Caco-2 (cell line): Measurements from ENCODE around the gene FGF2. TPM values are rescaled to one million over a fixed set of nuclear protein-coding genes. Genes with fewer than 3 reads are reported as not detected.

Experiments
- BruUV-seq: library from RNA; stranded (reverse); fragments of 400-500 nt; replicated peaks from 2 replicates; lab custom pipeline; 2021; lab: Mats Ljungman, UMichigan
- CTCF ChIA-PET: fragments of 300-600 bp; sonication (Branson Sonifier 250); formaldehyde crosslinking; loops from one replicate; lab custom pipeline; 2022; ENCODE audit warnings: antibody characterized with exemption; lab: Charles Lee
- POLR2A ChIA-PET: fragments of 300-600 bp; sonication (Branson Sonifier 250); formaldehyde crosslinking; loops from one replicate; lab custom pipeline; 2022; ENCODE audit warnings: antibody characterized with exemption; lab: Charles Lee
- DNase-seq, 2 experiments: peaks; one replicate each; pipeline versions ENCODE4 v3.0.0 to v3.0.0-alpha.2; 2020 to 2022
- H3K27me3 ChIP-seq: replicated peaks from 2 replicates; pipeline ENCODE4 v1.6.0; 2011; ENCODE audit warnings: low read length; ENCODE audit not compliant: control insufficient read depth, insufficient read depth
- H3K36me3 ChIP-seq: 2 replicates; pipeline ENCODE4 v1.5.1; 2011; ENCODE audit warnings: low read length; ENCODE audit not compliant: control insufficient read depth, insufficient read depth
- H3K4me1 ChIP-seq: fragments of 250-450 bp; sonication (Bioruptor Pico); 2 replicates; pipeline ENCODE4 v1.5.1; 2020; ENCODE audit warnings: mild to moderate bottlenecking
- H3K4me3 ChIP-seq: 2 replicates; pipeline ENCODE4 v1.5.1; 2011; ENCODE audit warnings: low read depth, mild to moderate bottlenecking, control low read depth, low read length
- H3K9me3 ChIP-seq: fragments of 250-450 bp; sonication (Bioruptor Pico); 2 replicates; pipeline ENCODE4 v1.5.1; 2020; ENCODE audit warnings: mild to moderate bottlenecking, moderate library complexity
- H3K27ac Mint-ChIP-seq: one replicate; pipeline ENCODE4 v1.8.0; 2022; ENCODE audit warnings: mixed read lengths; ENCODE audit not compliant: unreplicated experiment
- H3K27me3 Mint-ChIP-seq: one replicate; pipeline ENCODE4 v1.8.0; 2022; ENCODE audit warnings: mixed read lengths; ENCODE audit not compliant: insufficient read depth, unreplicated experiment
- H3K36me3 Mint-ChIP-seq: one replicate; pipeline ENCODE4 v1.8.0; 2022; ENCODE audit warnings: mild to moderate bottlenecking, mixed read lengths; ENCODE audit not compliant: insufficient read depth, unreplicated experiment
- H3K4me1 Mint-ChIP-seq: one replicate; pipeline ENCODE4 v1.8.0; 2022; ENCODE audit warnings: low read depth, mixed read lengths; ENCODE audit not compliant: unreplicated experiment
- H3K4me3 Mint-ChIP-seq: one replicate; pipeline ENCODE4 v1.8.0; 2022; ENCODE audit warnings: mild to moderate bottlenecking, moderate library complexity, mixed read lengths; ENCODE audit not compliant: unreplicated experiment
- H3K9me3 Mint-ChIP-seq: one replicate; pipeline ENCODE4 v1.8.0; 2022; ENCODE audit warnings: mixed read lengths; ENCODE audit not compliant: unreplicated experiment
- intact Hi-C: fragments of 100-400 bp; cut with micrococcal nuclease; formaldehyde crosslinking; loops from one replicate; pipeline ENCODE4 v1.10.0; 2022; ENCODE audit not compliant: unreplicated experiment
- total RNA-seq: library from RNA; stranded (reverse); gene quantifications from 2 replicates; pipeline ENCODE4 v1.2.3, GENCODE V29; 2022
- TF ChIP-seq, protein P1 (sequence below), 2 experiments: fragments of 200-600 bp in 1 of 2; IDR thresholded peaks; 1 replicate in 1 of 2; 2 replicates in 1 of 2; pipeline versions ENCODE4 v1.5.1 to v1.8.0; 2011 to 2022; ENCODE audit warnings: antibody characterized with exemption in 1 of 2, control low read depth in 1 of 2, inconsistent platforms in 1 of 2, low read depth in 1 of 2, low read length in 1 of 2, mild to moderate bottlenecking in 1 of 2, moderate library complexity in 1 of 2; ENCODE audit not compliant: insufficient read depth in 1 of 2, severe bottlenecking in 1 of 2, unreplicated experiment in 1 of 2

FGF2 gene
- total RNA-seq, 1 experiment from 2014 or later, result 0.20 TPM

DNA sequence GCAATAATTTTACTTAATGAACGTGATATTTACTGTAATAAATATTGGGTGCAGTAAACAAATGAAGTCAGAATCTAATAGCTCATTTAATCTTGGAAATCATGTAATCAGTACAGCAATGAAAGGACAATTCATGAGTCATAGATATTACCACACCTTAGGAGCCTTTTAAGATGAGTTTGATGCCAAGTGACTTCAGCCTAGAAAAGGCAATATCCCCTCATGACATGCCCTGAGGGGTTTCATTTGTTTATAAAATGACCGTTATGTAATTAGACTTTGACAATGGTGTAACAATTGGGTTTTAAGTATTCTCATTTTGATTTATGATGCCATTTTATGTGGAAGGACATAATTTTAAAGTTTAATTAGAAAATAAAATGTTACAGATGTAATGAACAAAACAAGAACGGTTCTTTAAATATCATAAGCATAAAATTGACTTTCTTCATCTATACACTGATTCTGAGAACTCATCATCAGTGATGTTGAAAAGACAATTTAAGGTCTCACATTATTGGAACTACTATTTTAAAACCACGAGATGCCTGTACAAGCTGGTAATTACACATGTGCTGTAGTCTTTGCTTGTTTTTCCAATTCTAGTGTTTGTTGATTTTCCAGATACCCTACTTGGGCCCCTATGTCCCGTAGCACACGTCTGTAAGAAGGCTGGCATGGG lies 5.0 kb downstream of the FGF2 start:
- POLR2A ChIA-PET, result no interaction called here
- Mint-ChIP-seq H3K9me3 (no peaks in the 10 kb centered on the region), H3K27ac (no peak overlapping the region), H3K27me3 (peaks cover 5% of the 10 kb centered on the region), H3K4me3 (no peak overlapping the region), H3K36me3 (no peaks in the 10 kb centered on the region), H3K4me1 (no peaks in the 10 kb centered on the region)
- BruUV-seq, result no TSS peak
- Histone ChIP-seq H3K27me3 (no peaks in the 10 kb centered on the region), H3K36me3 (no peaks in the 10 kb centered on the region), H3K4me3 (no peak overlapping the region), H3K4me1 (no peaks in the 10 kb centered on the region), H3K9me3 (no peaks in the 10 kb centered on the region)
- TF ChIP-seq, protein P1, sequence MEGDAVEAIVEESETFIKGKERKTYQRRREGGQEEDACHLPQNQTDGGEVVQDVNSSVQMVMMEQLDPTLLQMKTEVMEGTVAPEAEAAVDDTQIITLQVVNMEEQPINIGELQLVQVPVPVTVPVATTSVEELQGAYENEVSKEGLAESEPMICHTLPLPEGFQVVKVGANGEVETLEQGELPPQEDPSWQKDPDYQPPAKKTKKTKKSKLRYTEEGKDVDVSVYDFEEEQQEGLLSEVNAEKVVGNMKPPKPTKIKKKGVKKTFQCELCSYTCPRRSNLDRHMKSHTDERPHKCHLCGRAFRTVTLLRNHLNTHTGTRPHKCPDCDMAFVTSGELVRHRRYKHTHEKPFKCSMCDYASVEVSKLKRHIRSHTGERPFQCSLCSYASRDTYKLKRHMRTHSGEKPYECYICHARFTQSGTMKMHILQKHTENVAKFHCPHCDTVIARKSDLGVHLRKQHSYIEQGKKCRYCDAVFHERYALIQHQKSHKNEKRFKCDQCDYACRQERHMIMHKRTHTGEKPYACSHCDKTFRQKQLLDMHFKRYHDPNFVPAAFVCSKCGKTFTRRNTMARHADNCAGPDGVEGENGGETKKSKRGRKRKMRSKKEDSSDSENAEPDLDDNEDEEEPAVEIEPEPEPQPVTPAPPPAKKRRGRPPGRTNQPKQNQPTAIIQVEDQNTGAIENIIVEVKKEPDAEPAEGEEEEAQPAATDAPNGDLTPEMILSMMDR (IDR thresholded peaks at IDR 0.05; ENCODE audit: insufficient read depth in 1 of 2, low read depth in 1 of 2, low read length in 1 of 2, severe bottlenecking in 1 of 2, unreplicated experiment in 1 of 2), result no peak
- DNase-seq, result no peak
- CTCF ChIA-PET, result no interaction called here
- intact Hi-C loops, result no loop called here

DNA sequence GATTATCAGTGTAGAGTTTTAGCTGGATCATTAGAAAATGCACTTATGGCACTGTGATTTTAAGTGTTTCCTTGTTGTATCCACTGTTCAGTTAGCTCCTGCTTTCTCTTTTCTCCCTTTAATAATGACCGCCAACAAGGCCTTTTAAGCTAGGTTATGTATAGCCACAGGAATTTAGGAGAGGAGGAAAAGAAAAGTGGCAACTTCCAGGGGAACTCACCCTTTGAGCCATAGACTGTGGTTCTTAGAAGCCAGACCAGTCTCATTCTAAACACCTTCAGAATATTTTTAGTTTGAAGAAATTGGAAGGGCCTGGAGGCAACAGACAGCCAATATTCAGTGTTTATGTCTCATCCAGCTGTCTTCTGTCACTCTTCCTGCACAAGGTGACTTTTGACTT lies 6.1 kb downstream of the FGF2 start:
- H3K4me3 ChIP-seq, result no peak overlapping the region
- BruUV-seq, result no TSS peak
- no peak for DNase-seq
- ChIA-PET CTCF (no interaction called here), POLR2A (no interaction called here)
- H3K27me3 Mint-ChIP-seq, result peaks cover 5% of the 10 kb centered on the region
- H3K9me3 ChIP-seq, result no peaks in the 10 kb centered on the region
- H3K9me3 Mint-ChIP-seq, result no peaks in the 10 kb centered on the region
- H3K4me3 Mint-ChIP-seq, result no peak overlapping the region
- H3K4me1 Mint-ChIP-seq, result no peaks in the 10 kb centered on the region
- intact Hi-C loops, result no loop called here
- no peaks in the 10 kb centered on the region for H3K4me1 ChIP-seq
- H3K27ac Mint-ChIP-seq, result no peak overlapping the region
- TF ChIP-seq, protein P1 (IDR thresholded peaks at IDR 0.05; ENCODE audit: insufficient read depth in 1 of 2, low read depth in 1 of 2, low read length in 1 of 2, severe bottlenecking in 1 of 2, unreplicated experiment in 1 of 2), result no peak
- H3K36me3 Mint-ChIP-seq, result no peaks in the 10 kb centered on the region
- no peaks in the 10 kb centered on the region for H3K27me3 ChIP-seq
- H3K36me3 ChIP-seq, result no peaks in the 10 kb centered on the region

DNA sequence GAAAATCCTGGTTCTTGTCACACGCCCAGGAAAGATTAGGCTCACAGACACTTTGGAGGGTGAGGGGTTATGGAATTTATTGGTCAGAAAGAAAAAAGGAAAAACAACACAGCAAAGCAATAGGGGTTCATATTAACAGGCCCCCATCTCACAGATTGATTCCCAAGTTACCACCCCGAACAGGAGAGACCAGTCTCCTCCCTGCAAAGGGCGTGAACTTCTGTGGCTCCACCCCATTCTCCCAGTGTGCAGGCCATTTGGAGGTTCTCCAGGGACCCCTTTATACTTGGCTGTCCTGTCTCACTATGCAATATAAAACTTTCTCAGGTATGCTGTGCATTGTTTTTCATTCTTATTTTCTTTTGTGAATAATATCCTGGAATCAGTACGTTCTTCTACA lies 7.4 kb downstream of the FGF2 start:
- no peaks in the 10 kb centered on the region for H3K9me3 Mint-ChIP-seq
- no peak overlapping the region for H3K27ac Mint-ChIP-seq
- H3K27me3 Mint-ChIP-seq, result peaks cover 3% of the 10 kb centered on the region
- no peaks in the 10 kb centered on the region for H3K4me1 Mint-ChIP-seq
- H3K4me3 Mint-ChIP-seq, result no peak overlapping the region
- Histone ChIP-seq H3K9me3 (no peaks in the 10 kb centered on the region), H3K36me3 (no peaks in the 10 kb centered on the region), H3K4me1 (no peaks in the 10 kb centered on the region), H3K27me3 (no peaks in the 10 kb centered on the region), H3K4me3 (no peak overlapping the region)
- TF ChIP-seq, protein P1 (IDR thresholded peaks at IDR 0.05; ENCODE audit: insufficient read depth in 1 of 2, low read depth in 1 of 2, low read length in 1 of 2, severe bottlenecking in 1 of 2, unreplicated experiment in 1 of 2), result no peak
- intact Hi-C loops, result no loop called here
- DNase-seq, result no peak
- ChIA-PET CTCF (no interaction called here), POLR2A (no interaction called here)
- no TSS peak for BruUV-seq
- no peaks in the 10 kb centered on the region for H3K36me3 Mint-ChIP-seq
